Esophagus muscularis mucosa (tissue), 4 donors: ENCODE measurements around the gene APLP2. TPM values are rescaled to one million over a fixed set of nuclear protein-coding genes. Genes with fewer than 3 reads are reported as not detected.

Source experiments
- DNase-seq: peaks from one replicate; pipeline ENCODE4 v3.0.0-alpha.2; 2017; ENCODE audit errors: extremely low spot score
- H3K27ac ChIP-seq, 4 donors: fragments of 200-600 bp; sonication (generic); replicated peaks in 1 of 4; 1 replicate in 3 of 4; 2 replicates in 1 of 4; pipeline ENCODE4 v1.5.1; 2016 to 2019; ENCODE audit warnings: mild to moderate bottlenecking in 1 of 4
- H3K27me3 ChIP-seq, 4 donors: fragments of 200-600 bp; sonication (generic); one replicate each; pipeline versions ENCODE4 v1.5.1 to v1.6.0; 2016 to 2019
- H3K36me3 ChIP-seq, 4 donors: fragments of 200-600 bp; sonication (generic); one replicate each; pipeline ENCODE4 v1.5.1; 2016 to 2019
- H3K4me1 ChIP-seq, 4 donors: fragments of 200-600 bp; sonication (generic); one replicate each; pipeline ENCODE4 v1.5.1; 2016 to 2019
- H3K4me3 ChIP-seq, 4 donors: fragments of 200-600 bp; sonication (generic); 1 replicate in 2 of 4; 2 replicates in 2 of 4; pipeline ENCODE4 v1.5.1; 2016 to 2019; ENCODE audit warnings: mild to moderate bottlenecking in 4 of 4, moderate library complexity in 1 of 4
- H3K9me3 ChIP-seq, 4 donors: fragments of 200-600 bp; sonication (generic); 1 replicate in 3 of 4; 2 replicates in 1 of 4; pipeline ENCODE4 v1.5.1; 2016 to 2019
- EP300 ChIP-seq: sonication (generic); formaldehyde crosslinking; IDR thresholded peaks from one replicate; pipeline ENCODE4 v1.6.1; 2017; ENCODE audit warnings: antibody characterized with exemption
- POLR2A ChIP-seq: fragments of 450-650 bp; IDR thresholded peaks from one replicate; pipeline ENCODE4 v1.6.1; 2017; ENCODE audit warnings: antibody characterized with exemption, moderate library complexity, mild to moderate bottlenecking, low read depth
- POLR2AphosphoS5 ChIP-seq, 2 donors: sonication (generic); formaldehyde crosslinking; IDR thresholded peaks; one replicate each; pipeline ENCODE4 v1.6.1; 2017; ENCODE audit warnings: antibody characterized with exemption in 2 of 2
- WGBS: methylation state at CpG from one replicate; pipeline ENCODE4 v1.1.5; 2018; 5-methylcytosine and 5-hydroxymethylcytosine counted together
- intact Hi-C: fragments of 100-400 bp; cut with DNase I; formaldehyde crosslinking; loops from one replicate; pipeline ENCODE4 v1.15.1; 2023
- total RNA-seq, 4 donors: library from RNA; depleted of rRNA; stranded (reverse); fragments of >200 nt; gene quantifications; one replicate each; pipeline versions ENCODE4 v1.1.0 to v1.2.1, GENCODE V29; 2016
- TF ChIP-seq, protein P1 (sequence below), 3 experiments: fragments of 200-600 bp in 2 of 3; fragments of 450-650 bp in 1 of 3; sonication (generic) in 2 of 3; IDR thresholded peaks; one replicate each; pipeline ENCODE4 v1.5.1; 2017 to 2019; ENCODE audit warnings: antibody characterized with exemption in 3 of 3, mild to moderate bottlenecking in 2 of 3, moderate library complexity in 1 of 3

APLP2 gene
- total RNA-seq, 4 donors from 2014 or later: 311 to 479 (median 410) TPM

DNA sequence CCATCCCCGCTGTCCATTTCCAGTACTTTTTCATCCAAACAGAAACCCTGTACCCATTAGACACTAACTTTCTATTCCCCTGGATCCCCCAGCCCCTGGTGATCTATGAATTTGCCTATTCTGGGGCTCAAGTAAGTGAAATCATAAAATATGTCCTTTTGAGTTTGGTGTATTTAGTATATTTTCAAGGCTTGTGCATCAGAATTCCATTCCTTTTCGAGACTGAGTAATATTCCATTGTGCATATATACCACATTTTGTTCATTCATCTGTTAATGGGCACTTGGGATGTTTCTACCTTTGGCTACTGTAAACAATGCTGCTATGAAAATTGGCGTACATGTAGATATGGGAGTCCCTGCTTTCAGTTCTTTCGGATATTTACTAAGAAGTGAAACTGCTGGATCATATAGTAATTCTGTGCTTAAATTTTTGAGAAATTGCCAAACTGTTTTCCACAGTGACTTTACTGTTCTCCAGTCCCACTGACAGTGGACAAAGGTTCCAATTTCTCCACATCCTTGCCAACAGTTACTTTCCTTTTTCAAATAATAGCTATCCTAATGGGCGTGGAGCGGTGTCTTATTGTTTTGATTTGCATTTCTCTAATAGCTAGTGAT, 16.1 kb downstream of the APLP2 start:
- WGBS: 81% methylated on average over 6 of the region's 6 CpGs
- Histone ChIP-seq H3K4me3 (no peak overlapping the region), H3K4me1 (peaks cover 33 to 46% (median 39%) of the 10 kb centered on the region in 4 donors), H3K27ac (no peak overlapping the region), H3K36me3 (no peaks in the 10 kb centered on the region), H3K9me3 (no peaks in the 10 kb centered on the region), H3K27me3 (no peaks in the 10 kb centered on the region)
- TF ChIP-seq EP300: no peak
- TF ChIP-seq POLR2AphosphoS5 (IDR thresholded peaks at IDR 0.05): no peak
- TF ChIP-seq, protein P1, sequence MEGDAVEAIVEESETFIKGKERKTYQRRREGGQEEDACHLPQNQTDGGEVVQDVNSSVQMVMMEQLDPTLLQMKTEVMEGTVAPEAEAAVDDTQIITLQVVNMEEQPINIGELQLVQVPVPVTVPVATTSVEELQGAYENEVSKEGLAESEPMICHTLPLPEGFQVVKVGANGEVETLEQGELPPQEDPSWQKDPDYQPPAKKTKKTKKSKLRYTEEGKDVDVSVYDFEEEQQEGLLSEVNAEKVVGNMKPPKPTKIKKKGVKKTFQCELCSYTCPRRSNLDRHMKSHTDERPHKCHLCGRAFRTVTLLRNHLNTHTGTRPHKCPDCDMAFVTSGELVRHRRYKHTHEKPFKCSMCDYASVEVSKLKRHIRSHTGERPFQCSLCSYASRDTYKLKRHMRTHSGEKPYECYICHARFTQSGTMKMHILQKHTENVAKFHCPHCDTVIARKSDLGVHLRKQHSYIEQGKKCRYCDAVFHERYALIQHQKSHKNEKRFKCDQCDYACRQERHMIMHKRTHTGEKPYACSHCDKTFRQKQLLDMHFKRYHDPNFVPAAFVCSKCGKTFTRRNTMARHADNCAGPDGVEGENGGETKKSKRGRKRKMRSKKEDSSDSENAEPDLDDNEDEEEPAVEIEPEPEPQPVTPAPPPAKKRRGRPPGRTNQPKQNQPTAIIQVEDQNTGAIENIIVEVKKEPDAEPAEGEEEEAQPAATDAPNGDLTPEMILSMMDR (IDR thresholded peaks at IDR 0.05): no peak
- TF ChIP-seq POLR2A: no peak
- intact Hi-C loops: no loop called here
- no peak for DNase-seq

DNA sequence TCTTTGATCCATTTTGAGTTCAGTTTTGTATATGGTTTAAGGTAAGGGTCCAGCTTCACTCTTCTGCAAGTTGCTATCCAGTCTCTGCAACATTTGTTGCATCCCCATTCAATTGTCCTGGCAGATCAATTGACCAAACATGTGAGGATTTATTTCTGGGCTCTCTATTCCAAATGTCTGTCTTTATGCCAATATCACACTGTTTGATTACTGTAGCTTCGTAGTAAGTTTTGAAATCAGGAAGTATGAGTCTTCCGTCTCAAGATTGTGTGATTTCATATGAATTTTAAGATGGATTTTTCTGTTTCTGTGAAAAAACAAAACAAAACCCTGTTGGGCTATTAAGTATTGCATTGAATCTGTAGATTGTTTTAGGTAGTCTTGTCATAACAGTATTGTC, 17.0 kb downstream of the APLP2 start:
- intact Hi-C loops: no loop called here
- no peaks in the 10 kb centered on the region for H3K27me3 ChIP-seq
- no peak overlapping the region for H3K27ac ChIP-seq
- H3K4me1 ChIP-seq: peaks cover 33 to 45% (median 39%) of the 10 kb centered on the region in 4 donors
- DNase-seq: no peak
- no peaks in the 10 kb centered on the region for H3K36me3 ChIP-seq
- 61% methylated on average over 2 of the region's 2 CpGs for whole genome bisulfite sequencing
- no peak overlapping the region for H3K4me3 ChIP-seq
- TF ChIP-seq EP300 (no peak), POLR2AphosphoS5 (IDR thresholded peaks at IDR 0.05) (no peak), POLR2A (no peak)
- TF ChIP-seq, protein P1 (IDR thresholded peaks at IDR 0.05): no peak
- H3K9me3 ChIP-seq: no peaks in the 10 kb centered on the region

GRCh38 chr11:130087294-130087926, 17.7 kb downstream of the APLP2 start:
- DNase-seq: no peak
- no peak overlapping the region for H3K27ac ChIP-seq

GRCh38 chr11:130088217-130088616, 18.5 kb downstream of the APLP2 start:
- Histone ChIP-seq H3K4me1 (peaks cover 33 to 52% (median 39%) of the 10 kb centered on the region in 4 donors), H3K27ac (no peak overlapping the region), H3K27me3 (no peaks in the 10 kb centered on the region), H3K4me3 (no peak overlapping the region), H3K9me3 (no peaks in the 10 kb centered on the region), H3K36me3 (no peaks in the 10 kb centered on the region)
- DNase-seq: no peak
- intact Hi-C loops: no loop called here
- TF ChIP-seq POLR2AphosphoS5 (IDR thresholded peaks at IDR 0.05) (no peak), POLR2A (no peak), EP300 (no peak)
- TF ChIP-seq, protein P1 (IDR thresholded peaks at IDR 0.05): no peak
- 80% methylated on average over 2 of the region's 2 CpGs for WGBS

More at GRCh38 chr11:130087294-130087926, 17.7 kb downstream of the APLP2 start:
- H3K4me1 ChIP-seq: peaks cover 33 to 44% (median 39%) of the 10 kb centered on the region in 4 donors
- no peak overlapping the region for H3K4me3 ChIP-seq
- H3K9me3 ChIP-seq: no peaks in the 10 kb centered on the region
- no peaks in the 10 kb centered on the region for H3K36me3 ChIP-seq
- WGBS: 79% methylated on average over 7 of the region's 7 CpGs
- no peaks in the 10 kb centered on the region for H3K27me3 ChIP-seq
- TF ChIP-seq, protein P1 (IDR thresholded peaks at IDR 0.05): no peak
- TF ChIP-seq POLR2AphosphoS5 (IDR thresholded peaks at IDR 0.05): no peak
- intact Hi-C loops: no loop called here
